HG02981 (cell line): ENCODE results near the gene HTR3A.
"Not testable (repeated sequence)": the region's sequence is repeated elsewhere in the genome, so short reads cannot be mapped to it uniquely, and the experiment has no call there.

Experiments used
- ATAC-seq: cut with Tn5 transposase; IDR thresholded peaks from one replicate; pipeline ENCODE4 v1.9.1; 2021; ENCODE audit warnings: mild to moderate bottlenecking, moderate library complexity; ENCODE audit not compliant: unreplicated experiment

HTR3A gene

DNA sequence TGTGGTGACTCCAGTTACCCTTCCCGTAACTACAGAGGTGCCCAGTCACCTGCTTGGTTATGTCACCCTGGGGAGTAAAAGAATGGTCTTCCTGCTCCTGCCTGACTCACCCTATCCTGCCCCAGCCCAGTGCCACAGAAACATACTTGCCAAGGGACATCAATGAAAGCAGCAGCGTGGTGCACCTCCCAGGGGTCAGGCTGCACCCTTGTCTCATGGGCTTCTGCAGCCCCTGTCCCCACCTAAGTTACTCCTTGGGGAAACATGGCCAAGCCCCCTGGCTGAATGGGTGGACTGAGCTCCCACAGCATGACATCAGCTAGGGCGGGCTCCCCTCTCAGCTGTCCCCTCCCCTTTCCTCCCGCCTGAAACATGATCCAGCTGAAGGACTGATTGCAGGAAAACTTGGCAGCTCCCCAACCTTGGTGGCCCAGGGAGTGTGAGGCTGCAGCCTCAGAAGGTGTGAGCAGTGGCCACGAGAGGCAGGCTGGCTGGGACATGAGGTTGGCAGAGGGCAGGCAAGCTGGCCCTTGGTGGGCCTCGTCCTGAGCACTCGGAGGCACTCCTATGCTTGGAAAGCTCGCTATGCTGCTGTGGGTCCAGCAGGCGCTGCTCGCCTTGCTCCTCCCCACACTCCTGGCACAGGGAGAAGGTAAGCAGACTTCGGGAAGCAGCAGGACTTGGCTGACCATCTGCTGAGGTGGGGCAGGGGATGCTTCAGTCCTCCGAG, at the start of gene HTR3A:
Gene HTR3A (plus strand): TSS at position 368 of the 730 bp plus-strand sequence. CDS start 218 bp downstream, at position 586.
- no peak for ATAC-seq

DNA sequence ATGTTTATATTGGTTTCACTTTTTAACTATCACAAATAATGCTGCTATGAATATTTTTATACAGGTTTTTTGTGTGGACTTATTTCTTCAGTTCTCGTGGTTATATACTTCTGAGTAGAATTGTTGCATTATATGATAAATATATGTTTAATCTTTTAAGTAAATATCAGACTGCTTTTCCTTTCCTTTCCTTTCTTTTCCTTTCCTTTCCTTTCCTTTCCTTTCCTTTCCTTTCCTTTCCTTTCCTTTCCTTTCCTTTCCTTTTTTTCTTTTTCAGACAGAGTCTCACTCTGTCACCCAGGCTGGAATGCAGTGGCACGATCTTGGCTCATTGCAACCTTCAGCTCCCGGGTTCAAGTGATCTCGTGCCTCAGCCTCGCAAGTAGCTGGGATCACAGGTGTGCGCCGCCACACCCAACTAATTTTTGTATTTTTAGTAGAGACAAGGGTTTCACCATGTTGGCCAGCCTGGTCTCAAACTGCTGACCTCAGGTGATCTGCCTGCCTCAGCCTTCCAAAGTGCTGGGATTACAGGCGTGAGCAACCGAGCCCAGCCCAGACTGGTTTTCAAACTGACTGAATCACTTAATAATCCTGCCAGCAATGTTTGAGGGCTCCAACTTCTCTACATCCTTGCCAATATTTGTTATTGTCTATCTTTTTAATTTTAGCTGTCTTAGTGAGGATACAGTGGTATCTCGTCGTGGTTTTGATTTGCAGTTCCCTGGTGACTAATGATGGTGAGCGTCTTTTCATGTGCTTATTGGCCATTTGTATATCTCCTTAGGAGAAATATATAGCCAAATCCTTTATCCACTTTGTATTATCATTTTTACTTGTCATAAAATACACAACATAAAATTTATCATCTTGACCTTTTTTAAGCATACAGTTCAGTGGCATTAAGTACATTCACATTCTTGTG, 48.4 kb upstream of the HTR3A start:
- ATAC-seq: no peak

DNA sequence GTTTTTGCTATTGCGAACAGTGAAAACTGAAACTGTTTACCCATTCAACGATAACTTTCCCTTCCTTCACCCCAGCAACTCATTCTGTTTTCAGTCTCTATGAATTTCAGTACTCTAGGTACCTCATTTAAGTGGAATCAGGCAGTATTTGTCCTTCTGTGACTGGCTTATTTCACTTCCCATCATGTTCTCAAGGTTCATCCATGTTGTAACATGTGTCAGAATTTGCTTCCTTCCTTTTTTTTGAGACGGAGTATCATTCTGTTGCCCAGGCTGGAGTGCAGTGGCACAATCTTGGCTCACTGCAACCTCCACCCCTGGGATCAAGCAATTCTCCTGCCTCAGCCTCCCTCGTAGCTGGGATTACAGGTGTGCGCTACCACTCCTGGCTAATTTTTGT, 46.6 kb upstream of the HTR3A start:
- ATAC-seq: no peak

DNA sequence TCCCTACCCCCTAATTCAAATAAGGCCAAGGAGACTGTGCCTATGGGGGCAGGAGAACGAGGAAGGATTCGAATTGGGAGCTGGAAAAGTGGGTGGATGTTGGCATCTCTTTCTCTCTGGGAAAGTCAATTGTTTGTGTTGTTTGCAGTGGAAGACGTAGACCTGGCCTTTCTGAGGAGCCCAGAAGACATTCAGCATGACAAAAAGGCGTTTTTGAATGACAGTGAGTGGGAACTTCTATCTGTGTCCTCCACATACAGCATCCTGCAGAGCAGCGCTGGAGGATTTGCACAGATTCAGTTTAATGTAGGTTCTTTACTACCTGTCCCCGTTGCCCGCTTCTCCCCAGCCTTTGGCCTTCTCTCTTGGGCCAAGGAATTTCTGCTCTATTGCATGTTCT, 42.1 kb upstream of the HTR3A start:
- no peak for ATAC-seq

DNA sequence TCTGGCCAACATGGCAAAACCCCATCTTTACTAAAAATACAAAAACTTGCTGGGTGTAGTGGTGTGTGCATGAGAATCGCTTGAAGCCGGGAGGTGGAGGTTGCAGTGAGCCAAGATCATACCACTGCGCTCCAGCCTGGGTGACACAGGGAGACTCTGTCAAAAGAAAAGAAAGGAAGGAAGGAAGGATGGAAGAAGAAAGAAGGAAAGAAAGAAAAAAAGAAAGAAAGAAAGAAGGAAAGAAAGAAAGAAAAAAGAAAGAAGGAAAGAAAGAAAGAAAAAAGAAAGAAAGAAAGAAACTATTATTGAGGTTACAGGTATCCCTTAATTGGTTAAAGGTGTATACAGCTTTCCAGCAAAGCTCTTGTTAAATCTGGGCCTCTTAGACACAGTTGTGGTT, 40.7 kb upstream of the HTR3A start:
- not testable (repeated sequence) for ATAC-seq

DNA sequence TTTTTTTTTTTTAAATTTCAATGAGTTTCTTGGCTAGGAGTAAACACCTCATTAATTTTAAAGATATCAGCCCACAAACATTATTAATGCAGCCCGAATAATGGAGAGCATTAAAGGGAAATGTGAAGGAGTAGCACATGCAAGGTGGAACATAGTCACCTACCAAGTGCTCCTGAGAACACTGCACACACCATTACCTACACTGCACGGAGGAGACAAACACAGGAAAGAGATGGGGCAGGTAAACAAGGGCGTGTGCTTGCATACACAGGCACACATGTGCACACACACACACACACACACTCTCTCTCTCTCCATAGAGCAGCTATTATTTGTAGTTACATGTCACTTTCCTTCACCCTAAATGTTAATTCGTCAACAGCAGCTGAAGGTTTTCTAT, 40.1 kb upstream of the HTR3A start:
- ATAC-seq: no peak

DNA sequence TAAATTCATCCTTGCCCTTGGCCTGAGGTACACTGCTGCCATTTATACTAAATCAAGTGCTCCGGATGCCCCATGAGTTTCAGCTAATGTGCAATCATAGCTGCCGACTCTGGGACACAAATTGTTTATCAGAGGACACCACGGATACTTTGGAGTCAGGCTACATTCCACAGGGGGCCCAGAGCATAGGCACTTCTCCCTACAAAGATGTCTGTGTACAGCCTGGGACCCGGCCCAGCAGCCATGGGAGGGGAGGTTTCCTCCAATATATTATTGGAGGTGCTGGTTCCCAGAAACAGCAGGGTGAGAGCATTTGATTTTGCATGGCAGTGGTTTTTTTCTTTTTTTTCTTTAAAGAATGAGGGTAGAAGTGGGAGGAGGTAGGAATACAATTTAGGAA, 39.0 kb upstream of the HTR3A start:
- no peak for ATAC-seq

DNA sequence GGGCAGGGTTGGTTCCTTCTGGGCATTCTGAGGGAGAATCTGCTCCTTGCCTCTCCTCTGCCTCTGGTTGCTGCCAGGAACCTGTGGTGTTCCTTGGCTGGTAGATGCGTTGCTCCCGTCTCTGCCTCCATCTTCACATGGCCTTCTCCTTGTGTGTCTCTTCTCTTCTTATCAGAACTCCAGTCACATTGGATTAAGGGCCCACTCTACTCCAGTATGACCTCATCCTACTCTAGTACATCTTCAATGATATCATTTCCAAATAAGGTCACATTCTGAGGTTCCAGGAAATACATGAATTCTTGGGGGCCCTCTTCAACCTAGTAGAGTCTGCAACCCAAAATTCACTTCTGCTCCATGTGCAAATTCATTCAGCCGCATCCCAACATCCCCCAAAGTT, 37.0 kb upstream of the HTR3A start:
- ATAC-seq: no peak

DNA sequence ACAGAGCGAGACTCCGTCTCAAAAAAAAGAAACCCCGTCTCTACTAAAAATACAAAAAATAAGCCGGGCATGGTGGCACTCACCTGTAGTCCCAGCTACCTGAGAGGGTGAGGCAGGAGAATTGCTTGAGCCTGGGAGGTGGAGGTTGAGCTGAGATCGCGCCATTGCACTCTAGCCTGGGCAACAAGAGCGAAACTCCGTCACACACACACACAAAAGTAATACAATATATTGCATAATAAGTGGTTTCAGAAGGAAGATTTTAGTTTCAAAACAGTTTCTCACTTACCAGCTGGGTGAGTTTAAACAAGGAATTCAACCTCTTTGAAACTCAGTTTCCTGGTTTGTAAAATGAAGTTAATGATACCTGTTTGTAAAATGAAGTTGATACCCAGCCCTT, 32.7 kb upstream of the HTR3A start:
- ATAC-seq: no peak

DNA sequence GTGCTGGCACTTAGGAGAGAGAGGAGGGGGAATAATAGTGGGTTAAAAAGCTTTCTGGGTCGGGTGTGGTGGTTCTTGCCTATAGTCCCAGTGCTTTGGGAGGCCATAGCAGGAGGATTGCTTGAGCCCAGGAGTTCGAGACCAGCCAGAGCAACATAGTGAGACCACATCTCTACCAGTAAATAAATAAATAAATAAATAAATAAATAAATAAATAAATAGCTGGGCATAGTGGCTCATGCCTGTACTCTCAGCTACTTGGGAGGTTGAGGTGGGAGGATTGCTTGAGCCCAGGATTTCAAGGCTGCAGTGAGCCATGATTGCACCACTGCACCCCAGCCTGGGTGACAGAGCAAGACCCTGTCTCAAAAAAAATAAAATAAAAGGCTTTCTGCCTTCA, 28.7 kb upstream of the HTR3A start:
- ATAC-seq: not testable (repeated sequence)

DNA sequence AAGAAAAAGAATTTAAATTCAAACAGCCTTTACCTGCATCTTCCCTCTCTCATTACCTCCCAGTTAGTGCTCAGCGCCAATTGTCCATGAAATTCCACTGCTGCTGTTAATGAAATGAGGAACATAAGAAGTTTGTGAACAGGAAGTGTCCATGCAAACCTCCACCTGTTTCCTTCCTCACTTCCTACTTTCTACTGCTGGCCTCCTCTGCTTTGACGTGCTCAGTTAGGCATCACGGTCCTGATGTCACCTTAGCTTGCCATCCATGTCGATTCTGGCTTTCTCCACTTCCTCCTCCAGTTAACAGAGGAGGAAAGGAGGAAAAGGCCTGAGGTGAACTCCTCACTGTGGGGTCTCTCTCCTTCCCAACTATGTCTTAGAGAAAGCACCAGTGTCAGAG, 26.9 kb upstream of the HTR3A start:
- ATAC-seq: no peak

DNA sequence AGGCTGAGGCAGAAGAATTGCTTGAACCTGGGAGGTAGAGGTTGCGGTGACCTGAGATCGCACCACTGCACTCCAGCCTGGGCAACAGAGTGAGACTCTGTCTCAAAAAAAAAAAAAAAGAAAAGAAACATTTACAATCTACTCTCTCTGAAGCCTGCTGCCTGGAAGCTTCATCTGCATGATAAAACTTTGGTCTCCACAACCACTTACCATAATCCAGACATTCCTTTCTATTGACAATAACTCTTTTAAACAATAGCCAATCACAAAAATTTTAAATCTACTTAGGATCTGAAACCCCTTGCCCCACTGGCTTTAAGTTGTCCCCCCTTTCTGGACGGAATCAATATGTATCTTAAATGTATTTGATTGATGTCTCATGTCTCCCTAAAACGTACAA, 25.0 kb upstream of the HTR3A start:
- no peak for ATAC-seq

DNA sequence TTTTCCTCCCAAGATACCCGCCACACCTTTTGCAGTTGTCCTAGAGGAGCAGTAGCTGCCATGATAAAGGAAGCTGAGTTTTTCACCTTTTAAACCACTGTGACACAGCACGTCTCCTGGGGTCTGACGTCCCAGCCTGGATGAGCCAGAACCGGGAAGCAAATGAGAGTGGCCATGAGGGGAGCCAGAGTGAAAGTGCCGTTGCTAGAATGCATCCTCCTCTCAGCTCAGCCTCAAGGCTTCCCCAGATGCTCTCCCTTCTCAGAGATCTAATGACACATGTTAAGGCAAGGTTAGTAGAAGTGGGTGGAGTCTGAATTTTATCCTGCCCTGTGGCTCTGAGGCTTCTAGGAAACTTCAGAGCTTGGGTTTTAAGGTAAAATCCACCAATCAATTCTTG, 23.4 kb upstream of the HTR3A start:
- no peak for ATAC-seq

DNA sequence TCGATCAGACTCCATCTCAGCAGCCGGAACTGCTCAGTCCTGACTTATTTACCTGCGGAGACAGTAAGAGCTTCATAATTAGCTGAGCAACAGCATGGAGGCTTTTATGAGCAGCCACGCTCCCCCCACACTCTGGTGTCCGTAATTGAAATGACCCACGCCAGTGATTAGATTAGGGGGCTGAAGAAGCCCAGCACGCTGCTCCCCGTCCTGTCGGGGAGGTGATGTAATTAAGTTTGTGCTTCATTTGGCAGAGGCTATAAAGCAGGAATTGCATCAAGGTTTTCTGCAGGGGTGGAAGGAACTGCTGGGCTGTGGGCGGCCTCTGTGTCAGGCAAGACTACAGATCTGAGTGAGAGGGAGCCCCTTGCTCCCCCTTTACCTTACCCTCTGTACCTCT, 22.8 kb upstream of the HTR3A start:
- ATAC-seq: no peak

DNA sequence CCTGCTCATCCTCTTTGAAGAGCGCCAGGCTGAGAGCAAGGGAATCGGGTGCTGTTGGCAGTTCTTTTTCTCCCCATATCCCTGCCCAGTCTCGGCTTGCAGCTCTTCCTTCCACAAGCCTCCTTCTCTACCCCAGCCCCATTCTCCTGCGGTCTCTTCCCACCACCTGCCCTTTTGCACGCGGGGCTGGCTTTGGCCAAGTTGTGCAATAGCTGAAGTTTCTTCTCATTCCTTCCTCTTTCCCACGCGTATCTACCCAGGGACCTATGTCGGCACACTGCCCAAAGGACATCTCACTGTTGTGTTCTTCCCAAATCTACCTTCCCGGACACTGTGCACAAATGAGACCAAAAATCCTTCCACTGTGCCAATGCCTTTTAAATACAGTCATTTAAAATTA, 22.3 kb upstream of the HTR3A start:
- no peak for ATAC-seq

DNA sequence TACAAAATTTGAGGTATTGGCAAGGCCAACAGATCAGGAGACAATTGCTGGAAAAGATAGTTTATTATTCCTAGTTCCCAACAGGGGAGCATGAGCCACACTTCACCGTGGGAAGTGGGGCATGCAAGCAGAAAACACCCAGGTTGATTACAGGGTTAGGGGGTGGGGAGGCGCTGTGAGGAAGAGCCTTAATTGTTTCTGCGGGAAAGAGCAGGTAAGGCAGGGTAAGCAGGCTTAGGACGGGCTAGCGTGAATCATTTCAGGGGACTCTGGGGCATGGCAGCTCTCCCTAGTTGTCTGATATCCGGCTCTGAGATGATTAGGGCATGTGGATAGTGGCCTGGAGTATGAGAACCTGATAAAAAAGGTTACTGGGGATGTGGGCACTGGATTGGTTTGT, 20.7 kb upstream of the HTR3A start:
- ATAC-seq: no peak

DNA sequence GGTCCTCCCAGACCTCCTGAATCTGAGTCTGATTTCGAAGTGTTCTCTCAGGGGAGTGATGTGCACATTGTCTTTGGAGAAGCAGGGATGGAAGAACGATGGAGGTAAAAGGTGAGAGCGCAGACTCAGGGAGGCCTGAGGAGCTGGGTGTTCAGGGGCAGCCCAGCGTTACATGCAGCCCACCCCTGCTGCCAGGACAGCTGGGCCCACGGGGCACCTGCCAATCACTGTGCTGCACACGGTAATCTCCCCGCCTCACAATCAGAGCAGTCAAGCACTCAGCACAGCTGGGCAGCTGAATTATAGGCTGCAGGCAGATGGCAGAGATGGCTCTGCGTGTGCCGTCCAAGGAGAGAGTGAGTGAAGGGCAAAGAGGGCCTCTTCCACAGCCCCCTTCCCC, 17.9 kb upstream of the HTR3A start:
- no peak for ATAC-seq

DNA sequence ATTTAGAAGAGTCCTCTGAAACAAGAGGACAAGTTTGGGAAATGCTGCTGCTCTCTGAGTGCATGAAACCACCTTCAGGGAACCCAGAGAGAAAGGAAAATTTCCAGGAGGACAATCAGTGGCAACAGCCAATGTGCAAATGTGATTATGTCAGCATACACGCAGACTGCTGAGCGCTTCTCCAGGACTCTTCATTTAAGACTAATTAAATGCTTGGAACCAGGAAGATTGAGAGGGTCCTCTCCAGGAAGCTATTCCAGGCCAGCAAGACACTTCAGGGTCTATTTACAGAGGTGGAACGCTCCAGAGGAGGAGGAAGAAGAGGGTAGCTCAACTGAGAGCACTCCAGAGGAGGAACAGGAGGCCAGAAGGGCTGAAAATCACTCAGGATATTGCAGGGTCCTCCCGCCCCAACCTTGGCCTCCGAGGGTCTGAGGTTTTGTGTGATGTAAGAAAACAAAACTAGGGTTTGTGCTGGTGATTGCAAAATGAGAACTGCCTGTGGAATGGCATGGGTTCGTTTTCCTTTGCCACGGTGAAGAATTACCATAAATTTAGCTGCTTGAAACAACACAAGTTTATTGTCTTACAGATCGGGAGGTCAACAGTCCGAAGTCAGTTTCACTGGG, 14.1 kb upstream of the HTR3A start:
- ATAC-seq: no peak

DNA sequence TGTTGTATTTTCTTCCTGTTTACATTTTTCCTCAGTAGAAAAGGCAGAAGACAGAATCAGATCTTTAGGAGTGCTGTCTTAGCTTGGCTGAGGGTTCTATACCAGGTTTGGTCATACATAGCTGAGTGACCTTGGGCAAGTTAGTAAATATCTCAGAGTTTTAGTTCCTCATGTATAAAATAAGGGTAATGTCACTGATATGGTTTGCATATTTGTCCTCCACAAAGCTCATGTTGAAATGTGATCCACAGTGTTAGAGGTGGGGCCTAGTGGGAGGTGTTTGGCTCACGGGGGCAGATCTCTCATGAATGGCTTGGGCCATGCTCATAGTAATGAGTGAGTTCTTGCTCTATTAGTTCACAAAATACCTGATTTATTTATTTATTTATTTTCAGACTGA, 7.5 kb upstream of the HTR3A start:
- no peak for ATAC-seq

DNA sequence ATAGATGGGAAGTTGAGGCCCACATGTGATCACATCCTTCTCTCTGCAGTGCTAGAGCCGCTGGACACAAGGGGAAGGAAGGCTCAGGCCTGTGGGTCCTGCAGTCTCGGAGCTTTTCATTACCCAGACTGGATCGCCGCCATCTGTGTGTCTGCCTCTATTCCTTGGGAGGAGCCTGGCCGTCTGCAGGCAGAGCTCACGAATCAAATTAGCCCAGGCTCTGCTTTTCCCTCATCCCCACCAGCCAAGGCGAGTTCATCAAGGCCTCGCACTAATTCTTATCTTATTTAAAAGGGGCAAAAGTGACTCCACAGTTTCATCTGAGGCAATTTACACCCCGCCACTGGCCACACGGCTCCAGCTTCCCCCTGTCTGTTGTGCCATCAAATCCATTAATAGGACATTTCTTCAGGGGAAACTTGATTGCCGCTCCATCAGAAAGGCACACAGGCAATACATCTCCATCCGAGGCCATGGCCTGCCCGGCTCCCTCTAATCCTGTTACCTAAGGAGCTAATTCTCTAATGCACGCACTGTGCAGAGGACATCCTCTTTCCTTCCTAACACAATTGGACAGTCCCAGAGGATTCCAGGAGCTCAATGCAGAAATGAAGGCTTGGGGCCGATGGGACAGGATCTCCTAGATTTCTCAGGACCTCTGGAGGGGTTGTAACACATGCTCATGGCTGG, 3.3 kb upstream of the HTR3A start:
- ATAC-seq: no peak

DNA sequence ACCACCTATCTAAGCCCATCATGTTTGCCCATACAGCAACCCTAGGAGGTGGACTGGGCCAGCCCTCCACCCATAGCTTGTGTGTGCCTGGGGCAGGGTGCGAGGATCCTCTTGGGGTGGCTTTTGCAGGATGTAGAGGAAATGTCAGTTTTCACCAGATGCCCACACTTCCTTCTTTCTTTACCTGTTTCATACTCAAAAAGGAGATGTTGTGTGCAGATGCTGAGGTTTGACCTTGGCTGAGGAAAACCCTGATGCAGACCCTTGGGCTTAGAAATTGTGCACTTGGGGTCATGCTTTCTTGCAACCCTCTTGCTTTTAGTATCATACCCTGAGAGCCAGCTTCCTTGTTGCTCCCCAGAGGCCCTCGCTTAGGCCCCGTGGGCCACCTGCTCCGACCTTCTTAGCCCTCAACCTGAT, 2.2 kb downstream of the HTR3A start:
- ATAC-seq: peak; percentile 49
